Stimulated activated CD8-positive, alpha-beta memory T cell treated with anti-CD3 and anti-CD28 coated beads, Interleukin-4, amount 100 ng/mL, for 4 hours (primary cell): Measurements from ENCODE around the gene PHACTR3.

Experiments
- DNase-seq, 2 donors: peaks; one replicate each; pipeline ENCODE4 v3.0.0-alpha.2; 2020; ENCODE audit warnings: low read depth in 2 of 2, low spot score in 1 of 2

PHACTR3 gene

DNA sequence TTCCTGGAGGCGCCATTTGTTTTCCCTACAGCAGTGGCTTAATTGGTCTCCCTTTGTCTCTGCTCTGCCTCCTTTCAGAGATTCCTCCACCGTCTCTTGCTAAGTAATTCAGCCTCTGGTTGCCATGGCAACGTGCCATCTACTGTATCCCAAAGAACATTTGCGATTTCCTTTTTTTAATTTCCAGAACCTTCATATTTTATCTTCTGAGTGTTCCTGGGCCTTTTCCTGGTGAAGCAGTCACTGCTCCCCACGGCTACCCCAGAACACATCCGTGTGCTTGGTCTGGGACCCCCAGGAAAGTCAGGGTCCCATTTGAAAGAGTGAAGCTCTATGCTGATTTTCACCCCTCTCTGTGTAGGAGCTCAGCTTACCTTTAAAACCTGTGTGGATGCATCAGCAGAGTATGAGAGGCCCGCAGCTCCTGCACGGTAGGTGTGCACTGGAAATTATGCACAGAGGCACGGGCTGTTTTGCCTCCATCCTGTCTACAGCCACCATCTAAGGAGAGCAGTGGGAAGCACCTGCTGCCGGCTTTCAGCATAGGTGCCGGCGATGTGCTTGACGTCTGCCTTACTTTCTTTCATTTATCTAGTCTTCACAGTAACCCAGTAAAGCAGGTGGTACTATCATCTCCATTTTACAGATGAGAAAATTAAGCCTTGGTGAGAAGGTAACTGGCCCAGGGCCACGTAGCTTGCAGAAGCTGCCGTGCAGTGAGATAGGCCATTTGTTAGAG lies 206.3 kb downstream of the PHACTR3 start:
- no peak for DNase-seq

DNA sequence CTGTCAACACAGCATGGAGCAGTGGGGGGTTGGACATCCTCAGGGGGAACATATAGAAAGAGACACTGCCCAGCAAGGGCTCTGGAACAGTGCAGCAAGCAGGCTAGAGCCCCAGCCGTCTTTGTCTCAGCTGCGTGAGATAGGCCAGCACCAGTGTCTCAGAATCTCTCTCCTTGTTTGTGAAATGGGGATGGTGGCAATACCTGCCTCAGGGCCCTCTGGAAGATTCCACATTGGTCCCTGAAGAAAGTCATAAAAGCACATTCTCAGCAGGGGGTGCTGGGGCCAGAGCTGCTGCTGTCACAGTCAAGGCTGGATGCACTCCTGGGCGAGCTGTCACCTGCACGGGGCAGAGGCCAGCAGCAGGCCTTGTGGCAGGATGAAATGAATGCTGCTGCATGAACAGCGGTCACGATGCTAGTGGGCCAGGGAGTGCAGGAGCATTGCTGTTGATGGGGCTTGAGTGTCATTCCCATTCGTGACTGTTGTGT lies 207.4 kb downstream of the PHACTR3 start:
- DNase-seq = no peak

DNA sequence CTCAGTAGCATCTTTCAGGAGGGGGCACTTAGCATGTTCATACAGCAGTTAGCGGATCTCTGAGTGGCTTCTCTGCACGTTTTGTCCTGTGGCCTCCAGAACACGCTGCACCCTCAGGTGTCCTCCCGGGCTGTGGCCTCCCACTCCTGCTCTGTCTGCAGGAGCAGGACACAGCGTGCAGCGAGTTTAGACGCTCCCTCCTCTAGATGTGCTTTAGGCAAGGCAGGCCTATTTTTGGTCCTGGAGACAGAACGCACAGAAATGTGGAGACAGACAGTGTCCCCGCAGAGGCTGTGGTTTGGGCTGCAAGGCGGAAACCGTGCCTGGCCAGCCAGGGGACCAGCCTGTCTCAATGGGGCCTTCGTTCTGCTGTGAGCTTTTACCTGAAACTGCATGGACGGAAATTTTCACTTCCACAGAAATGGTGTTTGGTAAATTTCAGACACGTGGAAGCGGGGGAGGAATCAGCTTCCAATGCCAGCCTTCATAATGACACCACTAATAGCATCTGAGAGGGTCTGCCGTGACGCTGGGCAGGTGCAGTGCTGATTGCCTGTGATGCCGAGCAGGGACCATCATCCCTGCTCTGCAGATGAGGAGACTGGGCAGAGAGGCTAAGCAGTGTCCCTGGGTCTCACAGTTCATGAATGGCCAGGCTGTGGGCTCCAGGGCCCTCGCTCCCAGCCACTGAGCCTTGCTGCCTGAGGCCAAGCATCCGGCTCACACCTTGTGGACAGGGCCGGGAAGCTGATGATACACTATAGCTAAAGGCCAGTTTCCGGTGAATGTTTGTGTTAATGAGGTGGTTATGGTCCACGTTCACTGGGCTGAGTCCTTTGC lies 208.2 kb downstream of the PHACTR3 start:
- no peak for DNase-seq

DNA sequence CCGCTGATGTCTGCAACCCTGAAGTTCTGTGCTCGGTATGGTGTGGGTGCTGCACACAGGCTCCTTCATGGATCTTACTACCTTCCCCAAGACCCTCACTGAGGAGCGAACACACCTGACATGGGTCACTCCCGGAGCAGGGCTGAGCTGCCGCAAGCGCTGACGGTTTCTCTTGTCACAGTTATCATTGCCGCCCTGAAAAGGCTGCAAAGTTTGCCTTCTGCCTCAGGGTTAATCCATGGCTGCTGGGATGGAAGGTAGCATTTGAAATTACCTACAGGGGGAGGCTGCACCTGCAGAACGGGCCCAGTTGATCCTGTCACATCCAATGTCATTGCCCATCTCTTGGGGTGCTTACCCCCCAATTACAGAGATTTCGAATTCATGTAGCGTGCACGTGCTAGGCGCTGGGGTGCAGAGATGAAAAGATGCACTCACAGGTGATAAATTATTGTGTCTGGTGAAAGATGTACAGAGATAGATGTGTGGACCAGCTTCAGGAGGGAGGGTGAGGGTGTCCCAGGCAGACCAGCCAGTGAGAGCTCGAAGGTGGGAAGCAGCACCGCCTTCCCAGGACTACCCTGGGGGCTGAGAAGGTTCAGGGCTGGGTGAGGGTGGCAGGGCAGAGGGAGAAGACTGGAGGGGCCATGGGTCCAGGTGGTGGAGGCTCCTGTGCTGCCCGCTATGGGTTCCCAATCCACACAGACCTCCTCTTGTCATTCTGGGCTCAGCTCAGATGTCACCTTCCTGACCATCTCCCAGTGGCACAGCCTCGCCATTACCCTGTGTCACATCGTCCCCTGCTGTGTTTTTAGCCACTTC lies 209.0 kb downstream of the PHACTR3 start:
- DNase-seq = no peak

DNA sequence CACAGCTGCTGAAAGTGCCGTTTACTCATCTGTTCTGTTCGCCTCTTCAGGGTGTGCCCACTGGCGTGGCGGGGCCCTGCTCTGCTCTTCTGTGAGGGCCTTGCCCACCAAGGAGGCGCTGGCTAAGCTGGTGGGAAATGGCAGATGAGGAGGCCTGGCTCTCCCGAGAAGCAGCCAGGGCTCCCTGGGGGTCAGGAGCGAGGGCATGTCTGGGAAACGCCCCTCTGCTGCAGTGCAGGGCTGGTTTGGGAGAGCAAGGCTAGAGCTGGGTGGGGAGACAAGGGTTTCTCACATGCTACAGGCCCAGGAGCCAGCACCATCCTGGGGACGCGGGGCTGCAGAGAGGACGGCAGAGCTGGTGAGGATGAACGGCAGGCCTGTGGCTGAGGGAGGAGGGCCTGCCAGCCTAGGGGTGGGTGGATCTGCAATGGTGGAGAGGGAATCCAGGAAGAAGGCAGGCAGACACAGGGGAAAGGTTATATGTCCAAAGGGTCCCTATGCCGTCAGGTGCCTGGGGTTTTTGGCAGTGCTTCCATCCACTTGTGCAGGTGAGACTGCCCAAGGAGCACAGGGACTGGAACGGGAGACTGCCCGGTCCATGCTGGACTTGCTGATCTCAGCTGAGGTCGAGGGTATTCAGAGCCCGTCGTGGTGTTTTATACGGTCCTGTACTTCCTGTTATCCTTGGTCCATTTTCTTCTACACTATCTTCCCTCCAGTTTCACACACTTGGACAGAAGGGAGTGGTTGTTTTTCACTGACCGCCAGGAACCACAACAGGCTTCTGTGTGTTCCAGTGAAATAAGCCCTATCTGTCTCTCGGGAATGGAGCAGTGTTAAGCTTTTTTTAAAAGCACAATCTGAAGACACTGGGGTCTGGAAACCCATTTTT lies 209.9 kb downstream of the PHACTR3 start:
- DNase-seq = no peak

DNA sequence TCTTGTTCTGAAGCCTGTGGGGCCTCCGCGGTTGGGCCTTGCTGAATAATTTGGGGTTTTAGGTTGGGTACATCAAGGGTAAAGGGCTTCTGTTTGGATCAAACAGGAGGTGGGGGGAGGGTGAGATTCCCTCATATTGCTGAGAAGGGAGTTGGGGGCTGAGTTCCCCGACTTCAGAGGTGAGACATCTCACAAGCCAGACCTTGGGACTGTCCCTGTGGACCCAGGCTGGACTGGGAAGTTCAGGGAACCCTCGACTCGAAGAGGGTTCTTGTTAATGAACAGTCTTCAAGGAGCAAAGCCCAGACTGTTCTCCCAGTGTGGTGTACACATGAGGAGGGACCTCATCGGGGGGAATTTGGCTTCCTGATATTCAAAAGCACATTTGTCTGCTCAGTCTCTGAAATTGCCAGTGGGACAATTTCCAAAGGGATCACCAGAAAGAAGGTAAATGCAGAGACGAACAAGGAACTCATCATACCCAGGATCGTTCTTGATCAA lies 210.6 kb downstream of the PHACTR3 start:
- no peak for DNase-seq

DNA sequence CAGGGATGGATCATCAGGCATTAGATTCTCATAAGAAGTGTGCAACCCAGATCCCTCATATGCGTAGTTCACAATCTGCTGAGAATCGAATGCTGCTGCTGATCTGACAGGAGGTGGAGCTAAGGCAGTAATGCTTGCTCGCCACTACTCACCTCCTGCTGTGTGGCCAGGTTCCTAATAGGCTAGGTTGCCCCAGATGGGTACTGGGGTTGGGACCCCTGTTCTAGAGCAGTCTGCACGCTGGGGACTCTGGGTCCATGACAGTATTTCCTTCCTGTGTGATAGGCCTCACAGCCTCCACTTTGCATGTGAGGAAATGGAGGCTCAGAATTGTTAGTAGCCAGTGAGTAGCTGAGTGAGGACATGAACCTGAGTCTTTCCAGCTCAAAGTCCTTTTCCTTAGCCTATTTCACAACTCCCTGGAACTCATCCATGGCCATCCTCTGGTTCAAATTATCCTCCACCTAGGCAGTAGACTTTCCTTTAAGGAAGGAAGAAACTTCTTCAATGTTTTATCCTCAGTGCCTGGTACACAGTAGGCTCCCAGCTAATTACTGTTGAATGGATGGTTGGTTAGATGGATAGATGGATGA lies 211.9 kb downstream of the PHACTR3 start:
- DNase-seq = no peak

DNA sequence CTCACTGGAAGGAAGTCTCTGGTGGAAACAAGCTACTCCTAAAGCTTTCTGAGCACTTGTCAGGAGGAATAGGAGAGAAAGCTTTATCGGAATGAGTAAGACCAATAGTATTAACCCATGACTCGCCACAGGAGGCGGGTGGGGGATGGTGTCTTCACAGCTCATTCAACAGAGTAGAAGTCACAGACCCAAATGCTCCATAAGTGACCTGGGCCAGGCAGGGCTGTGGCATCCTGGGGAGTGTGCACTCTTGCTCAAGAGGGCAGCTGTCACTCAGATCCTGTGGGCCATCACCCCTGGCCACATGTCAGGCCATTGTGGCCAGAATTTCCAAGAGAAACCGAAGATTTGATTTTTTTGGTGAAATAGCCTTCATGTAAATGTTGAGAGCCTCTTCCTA lies 213.1 kb downstream of the PHACTR3 start:
- no peak for DNase-seq

DNA sequence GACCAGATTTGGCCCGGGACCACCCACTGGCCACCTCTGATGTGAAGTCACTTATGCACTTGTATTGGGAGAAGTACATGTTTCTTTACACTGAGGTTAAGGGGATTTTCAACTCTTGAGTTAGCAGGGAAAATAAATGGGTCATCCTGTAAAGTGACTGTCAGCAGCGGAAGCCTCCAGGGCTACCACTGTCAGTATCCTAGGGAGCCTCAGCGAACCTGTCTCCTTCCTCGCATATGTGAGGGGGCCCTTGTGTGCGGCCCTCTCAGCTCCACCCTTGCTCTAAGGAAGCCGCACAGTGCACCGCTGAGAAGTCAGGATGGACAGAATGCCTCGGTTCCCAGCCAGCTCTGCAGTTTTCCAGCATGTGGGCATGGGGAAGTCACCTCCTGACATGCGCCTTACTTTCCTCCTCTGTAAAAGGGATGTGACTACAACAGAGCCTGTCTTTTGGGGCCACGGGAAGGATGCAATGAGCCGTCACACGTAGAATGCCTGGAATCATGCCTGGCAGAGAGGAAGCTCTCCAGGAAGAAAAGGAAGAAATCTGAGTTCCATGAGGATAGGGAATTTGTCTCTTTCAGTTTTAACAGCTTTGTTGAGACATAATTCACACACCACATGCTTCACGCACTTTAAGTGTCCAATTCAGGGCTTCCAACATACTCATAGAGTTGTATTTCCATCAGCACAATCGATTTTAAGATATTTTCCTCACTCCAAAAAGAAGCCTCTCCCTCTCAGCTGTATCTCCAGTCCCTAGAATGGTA lies 213.7 kb downstream of the PHACTR3 start:
- no peak for DNase-seq

DNA sequence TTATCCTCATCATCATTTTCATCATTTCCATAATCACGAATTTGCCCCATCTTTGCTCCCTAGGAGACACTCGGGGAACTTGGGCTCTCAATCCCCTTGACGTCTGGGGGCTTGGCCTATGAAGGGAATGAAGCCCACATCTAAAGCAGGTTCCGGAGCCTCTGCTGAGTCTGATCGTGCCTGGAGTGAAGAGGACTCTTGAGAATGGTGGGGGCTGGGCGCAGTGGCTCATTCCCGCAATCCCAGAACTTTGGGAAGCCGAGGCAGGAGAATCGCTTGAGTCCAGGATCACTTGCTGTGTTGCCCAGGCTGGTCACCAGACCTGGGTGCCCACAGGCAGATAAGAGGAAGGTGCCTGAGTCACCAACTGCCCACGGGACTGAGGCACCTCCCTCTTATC lies 214.6 kb downstream of the PHACTR3 start:
- no peak for DNase-seq

DNA sequence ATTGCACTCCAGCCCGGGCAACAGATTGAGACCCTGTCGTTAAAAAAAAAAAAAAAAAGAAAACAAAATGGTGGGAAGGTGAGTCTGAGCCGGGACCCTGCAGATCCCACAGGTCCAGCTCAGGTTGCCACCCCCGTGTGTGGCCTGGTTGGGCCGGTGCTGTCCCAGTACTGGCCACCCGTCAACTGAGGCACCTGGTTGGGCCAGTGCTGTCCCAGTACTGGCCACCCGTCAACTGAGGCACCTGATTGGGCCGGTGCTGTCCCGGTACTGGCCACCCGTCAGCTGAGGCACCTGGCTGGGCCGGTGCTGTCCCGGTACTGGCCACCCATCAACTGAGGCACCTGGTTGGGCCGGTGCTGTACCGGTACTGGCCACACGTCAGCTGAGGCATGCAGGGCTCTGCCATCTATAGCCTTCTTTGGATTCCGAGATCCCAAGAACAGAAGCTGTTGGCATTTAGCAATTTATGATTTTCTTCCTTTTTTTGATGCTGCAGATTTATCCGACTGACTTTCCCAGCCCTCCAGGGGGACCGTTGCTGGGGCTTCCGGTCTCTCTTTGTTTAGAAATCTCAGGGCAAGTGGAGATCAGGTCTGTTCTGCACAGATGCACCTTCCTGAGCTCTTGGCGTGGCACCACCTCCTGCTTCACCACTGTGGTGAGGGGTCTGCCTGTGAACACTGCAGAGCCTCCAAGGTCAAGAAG lies 215.3 kb downstream of the PHACTR3 start:
- DNase-seq = no peak

DNA sequence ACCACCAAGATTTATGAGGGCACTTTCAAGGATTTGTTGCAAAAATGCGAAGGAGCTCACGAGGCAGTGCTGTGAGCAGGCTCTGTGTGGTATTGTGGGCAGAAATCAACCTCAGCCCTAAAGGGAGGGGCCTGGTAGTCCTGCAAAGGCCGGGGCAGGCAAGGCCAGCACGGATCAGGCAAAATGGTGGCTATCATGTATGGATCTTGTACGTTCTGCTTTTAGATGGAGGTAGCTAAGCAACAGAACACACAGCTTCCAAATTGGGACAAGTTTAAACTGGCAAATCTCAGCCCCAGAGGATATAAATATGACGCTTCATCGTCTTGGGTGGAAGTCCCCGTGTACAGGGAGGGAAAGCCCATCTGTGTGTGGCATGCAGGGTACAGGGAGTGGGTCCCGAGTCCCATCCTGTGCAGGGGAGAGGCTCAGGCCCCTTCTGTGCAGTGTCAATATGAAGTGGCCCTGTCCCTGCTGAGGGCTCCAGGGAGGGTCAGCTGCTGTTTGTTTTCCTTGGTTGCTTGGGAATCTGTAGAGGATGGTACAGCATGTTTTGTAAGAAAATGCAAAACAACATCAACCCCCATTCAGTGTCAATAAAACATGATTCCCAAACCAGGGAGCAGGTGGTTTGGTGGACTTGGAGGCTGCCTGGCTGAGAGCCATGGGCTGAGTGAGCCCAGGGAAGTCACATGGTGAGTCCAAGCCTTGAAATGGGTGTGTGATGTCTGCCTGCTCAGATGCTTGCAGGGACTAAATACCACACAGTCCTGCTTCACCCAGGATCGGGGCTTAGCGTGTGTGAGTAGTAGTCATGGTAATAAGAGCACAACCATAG lies 216.1 kb downstream of the PHACTR3 start:
- no peak for DNase-seq

DNA sequence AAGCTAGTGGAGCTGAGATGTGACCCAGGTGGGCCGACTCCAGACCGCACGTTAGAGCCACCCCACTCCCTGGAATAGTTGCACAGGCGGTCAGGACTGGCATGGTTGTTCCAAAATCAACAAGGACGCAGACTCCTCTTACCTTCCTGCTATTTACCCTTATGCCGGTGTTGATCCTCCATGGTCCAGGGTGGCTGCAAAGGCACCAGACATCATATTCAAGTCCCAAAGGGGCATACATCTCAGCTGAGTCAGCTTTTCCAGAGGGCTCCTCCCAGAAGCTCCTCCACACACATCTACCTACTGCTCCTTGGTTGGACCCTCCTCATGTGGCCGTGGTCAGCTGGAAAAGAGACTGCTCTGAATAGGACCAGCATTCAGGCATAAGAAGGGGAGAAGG lies 216.9 kb downstream of the PHACTR3 start:
- DNase-seq = no peak

DNA sequence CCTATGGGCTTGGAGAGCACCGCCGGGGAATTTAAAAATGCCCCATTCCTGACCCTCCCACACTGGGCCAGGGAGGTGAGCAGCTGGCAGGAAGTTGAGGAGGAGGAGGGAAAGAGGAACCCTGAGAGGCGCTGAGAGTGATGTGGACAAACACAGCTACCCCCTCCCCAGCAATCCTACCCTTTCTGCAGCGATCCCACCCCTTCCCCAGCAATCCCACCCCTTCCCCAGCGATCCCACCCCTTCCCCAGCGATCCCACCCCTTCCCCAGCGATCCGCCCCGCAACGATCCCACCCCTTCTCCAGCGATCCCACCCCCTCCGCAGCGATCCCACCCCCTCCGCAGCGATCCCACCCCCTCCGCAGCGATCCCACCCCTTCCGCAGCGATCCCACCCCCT lies 217.4 kb downstream of the PHACTR3 start:
- no peak for DNase-seq

DNA sequence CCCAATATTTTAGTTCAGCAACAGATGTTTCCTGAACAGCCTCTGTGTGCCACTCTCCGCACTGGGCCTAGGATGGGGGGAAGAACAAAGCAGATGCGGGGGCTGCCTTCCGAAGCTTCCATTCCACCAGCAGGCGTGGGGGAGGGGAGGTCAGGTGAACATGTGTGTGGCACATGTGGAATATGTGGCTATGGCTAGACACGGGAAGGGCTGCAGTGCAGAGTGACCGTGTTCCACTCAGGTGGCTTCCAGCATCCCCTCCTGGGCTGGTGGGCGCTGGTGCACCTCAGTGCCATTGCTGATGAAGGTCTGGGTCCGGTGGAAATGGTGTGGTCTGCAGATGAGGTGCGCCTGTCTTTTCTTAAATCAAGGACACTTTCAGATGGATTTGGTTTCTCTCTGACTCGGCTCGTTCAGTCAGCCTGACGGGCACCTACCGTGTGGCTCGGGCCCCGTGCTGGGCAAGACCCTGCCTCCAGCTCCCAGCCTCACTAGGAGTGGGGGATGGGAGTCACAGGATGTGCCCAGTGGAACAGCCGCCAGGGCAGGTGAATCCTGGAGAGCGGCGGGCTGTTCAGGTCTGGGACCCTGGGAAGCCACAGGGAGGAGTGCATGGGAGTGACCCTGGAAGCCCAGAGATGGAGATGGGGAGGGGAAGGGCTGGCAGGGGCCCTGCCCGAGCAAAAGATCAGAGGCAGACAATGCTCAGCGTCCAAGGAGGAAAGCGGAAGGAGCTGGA lies 218.1 kb downstream of the PHACTR3 start:
- no peak for DNase-seq

DNA sequence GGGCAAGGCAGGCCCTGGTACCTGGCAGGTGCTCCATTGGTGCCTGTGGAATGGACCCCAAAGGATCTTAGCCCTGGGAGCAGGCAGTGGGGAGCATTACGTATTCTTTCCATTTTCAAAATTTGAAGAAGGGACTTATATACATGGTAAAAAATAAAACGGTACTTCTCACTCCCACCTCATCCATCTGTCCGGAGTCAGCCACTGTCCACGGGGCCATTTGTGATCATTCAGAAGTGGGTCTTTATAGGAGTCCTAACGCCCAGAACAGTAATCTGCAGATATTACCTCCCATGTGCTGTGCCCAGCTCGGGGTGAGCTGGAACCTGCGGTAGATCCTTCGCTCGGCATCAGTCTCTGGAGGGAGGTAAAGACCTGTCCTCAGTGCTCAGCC lies 218.7 kb downstream of the PHACTR3 start:
- DNase-seq = no peak
